HUDEP-2 (cell line): ENCODE measurements around the gene SRSF8.
A peak's percentile ranks its signal among the peaks of the same experiment; 100 is the strongest.
"Not testable (repeated sequence)": the region's sequence is repeated elsewhere in the genome, so short reads cannot be mapped to it uniquely, and the experiment has no call there.

ENCODE experiments used
- DNase-seq, 76 experiments: peaks; one replicate each; lab custom pipeline; 2025; ENCODE audit not compliant: unreplicated experiment in 76 of 76; lab: John Stamatoyannopoulos, UW

SRSF8 gene

DNA sequence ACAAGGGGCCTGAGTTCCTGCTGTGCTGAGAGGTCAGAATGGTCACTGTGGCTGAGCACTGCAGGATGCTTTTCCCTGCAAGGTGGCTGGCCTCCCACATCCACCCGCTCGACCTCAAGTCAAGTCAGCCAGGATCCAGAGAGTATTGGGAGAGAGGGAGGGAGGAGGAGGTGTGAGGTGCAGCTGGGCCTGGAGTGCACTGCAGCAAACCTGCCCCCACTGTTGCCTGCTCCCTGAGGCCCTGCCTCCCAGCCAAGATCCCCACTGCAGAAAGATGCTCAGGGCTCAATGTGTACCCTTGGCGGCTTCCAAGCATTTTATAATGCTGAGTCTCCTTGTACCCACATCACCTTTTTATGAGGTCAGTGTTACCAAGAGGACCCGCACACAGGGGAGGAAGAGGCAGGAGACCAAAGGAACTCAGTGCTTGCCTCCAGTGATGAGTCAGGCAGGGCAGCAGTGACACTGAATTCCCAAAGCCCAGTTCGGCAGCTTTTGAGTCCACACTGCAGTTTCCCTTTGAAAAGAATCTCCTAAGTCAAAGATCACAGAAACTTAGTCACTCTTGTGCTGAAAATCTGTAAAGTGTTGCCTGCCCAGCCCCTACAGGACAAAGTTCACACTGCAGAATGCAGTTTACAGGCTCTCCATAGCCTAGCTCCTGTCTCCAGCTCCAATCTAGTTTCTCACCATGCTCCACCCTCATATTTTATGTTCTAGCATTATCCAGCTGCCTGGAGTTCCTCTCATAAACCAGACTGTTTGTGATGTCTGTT, 26.0 kb downstream of the SRSF8 start:
- DNase-seq = peak in 6 of 76 experiments; percentile 6 to 38 (median 12)

DNA sequence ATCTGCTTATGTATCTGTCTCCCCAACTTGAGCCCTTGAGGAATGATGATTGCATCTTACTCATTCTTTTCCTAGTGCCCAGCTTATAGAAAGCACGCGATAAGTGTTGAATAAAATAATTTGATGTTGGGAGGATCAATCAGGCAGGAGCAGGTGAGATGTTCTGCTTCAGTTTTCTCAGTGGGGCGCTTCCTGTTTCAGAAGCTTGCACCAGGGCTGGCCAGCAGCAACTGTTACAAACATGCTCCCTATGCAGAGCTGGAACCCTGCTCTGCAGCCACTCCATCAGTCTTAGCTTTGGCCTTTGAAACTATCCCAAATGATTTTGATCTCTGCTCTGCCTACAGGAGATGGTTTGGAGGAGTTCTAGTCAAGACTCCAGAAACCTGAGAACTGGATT, 26.8 kb downstream of the SRSF8 start:
- DNase-seq = no peak

DNA sequence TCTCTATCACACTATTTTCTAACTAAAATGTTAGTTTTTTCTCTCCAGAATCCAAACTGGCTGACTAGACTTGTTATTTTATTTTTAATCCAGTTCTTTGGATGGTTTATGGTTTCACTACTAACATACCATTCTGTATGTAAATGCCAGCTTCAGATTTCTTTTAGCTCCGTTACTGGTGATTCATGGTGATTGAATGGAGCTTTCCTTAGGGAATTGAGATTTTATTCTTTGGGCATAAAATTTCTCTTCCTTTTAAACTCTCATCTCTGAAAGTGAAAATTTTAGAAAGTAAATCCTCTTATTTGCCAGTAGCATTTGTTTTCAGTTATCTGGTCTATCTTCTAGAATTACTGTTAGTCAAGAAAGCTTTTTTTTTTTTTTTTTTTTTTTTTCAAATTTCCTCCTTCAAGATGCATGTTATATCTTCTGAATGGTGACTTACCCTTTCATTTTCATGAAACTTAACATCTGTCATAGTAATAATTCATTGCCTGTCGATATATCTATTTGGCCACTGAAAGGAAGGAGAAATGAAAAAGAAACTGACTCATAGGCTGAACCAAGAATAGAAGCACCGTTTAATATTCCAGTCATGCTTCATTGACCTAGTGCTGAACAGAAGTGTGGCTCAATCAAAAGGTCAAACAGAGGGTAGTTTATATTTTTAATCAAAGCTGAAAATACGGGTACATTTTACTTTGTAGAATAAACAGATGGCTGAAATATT, 29.3 kb downstream of the SRSF8 start:
- no peak for DNase-seq

DNA sequence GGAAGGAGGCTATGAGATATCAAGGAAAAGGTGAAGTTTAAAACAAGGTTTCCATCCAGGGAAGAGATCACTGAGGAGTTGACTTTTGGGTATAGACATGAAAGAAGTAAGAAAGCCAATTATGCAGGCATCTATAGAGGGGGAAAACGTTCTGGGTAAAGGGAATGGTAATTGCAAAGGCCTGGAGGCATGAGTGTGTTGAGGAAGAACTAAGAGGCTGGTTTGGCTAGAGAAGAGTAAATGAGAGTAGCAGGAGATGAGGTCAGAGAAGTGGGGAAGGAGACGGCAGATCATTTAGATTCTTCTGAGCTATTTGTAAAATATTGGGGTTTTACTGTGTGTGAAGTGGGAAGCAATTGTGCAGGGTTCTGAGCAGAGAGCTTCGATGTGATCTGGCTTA, 30.5 kb downstream of the SRSF8 start:
- DNase-seq = no peak

GRCh38 chr11:95098826-95099225, 32.1 kb downstream of the SRSF8 start:
- DNase-seq = no peak

GRCh38 chr11:95100191-95100648, 33.5 kb downstream of the SRSF8 start:
- DNase-seq = peak in 41 of 76 experiments; percentile 7 to 77 (median 31)

DNA sequence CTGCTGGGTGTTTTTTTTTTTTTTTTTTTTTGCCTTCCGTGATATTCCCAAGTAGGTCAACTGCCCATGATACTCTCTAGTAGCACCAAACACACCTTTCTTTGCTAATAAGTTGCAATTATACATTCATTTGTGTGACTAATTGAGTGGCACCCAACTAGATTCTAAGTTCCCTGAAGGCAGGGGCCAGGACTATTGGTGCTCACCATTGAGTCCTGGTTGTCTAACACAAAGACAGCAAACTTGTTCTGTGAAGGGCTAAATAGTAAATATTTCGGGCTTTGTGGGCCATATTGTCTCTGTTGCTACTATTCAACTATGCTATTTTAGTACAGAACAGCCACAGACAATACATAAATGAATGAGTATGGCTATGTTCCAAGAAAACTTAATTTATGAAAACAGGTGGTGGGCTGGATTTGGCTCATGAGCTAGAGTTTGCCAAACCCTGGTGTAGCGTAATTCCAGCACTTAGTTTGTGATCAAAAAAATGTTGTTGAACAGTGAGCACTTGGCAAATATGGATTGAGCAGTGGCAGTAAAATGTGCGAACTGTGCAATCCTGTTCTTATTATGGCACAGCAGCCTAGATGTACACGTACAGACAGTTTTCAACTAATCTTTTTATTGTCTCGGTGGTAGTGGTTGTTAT, 34.3 kb downstream of the SRSF8 start:
- DNase-seq = no peak

GRCh38 chr11:95101935-95102334, 35.2 kb downstream of the SRSF8 start:
- DNase-seq = peak in 1 of 76 experiments; percentile 4

- DNase-seq = no peak
These were observed 36.0 kb downstream of the SRSF8 start for GRCh38 chr11:95102733-95103132.

DNA sequence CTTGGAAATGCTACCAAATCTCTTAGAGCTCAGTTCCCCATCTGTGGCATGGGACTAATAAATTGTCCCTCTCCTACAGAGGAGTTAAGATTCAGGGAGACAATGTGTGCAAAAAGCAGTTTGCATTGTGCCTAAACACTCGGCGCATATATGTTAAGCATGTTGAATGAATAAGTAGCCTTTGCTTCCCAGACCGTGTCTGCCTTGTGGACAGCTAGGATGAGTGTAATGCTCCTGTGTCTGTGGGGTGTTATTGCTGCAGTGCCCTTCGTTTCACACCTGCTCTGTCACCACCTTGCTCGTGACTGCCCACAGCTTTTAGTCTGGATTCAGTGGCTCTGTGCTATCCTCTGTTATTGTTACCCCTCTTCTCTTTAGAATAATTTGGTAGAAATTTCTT, 37.0 kb downstream of the SRSF8 start:
- DNase-seq = no peak

DNA sequence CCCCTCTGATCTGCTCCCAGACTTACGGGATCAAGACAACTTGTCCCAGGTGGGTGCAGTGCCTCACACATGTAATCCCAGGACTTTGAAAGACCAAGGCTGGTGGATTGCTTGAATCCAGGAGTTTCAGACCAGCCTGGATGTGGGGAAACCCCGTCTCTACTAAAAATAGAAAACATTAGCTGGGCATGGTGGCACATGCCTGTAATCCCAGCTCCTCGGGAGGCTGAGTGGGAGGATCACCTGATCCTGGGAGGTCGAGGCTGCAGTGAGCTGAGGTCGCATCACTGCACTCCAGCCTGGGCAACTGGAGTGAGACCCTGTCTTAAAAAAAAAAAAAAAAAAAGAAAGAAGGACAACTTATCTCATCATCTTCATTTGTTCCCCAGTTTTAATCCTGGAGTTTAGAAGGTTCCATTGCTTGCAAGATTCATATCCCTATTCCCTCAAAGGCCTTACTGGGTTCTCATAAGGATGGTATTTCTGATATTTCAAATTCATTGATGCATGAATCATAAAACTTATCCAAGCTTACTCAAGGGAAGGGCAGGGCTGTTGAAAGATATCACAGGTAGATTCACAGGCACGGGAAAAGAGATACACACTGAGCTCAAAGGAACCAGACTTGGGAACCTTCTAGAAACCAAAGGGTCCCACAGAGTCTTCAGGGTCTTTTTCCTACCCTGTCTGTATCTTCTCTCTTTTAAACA, 37.6 kb downstream of the SRSF8 start:
- no peak for DNase-seq

GRCh38 chr11:95104856-95105255, 38.1 kb downstream of the SRSF8 start:
- DNase-seq = no peak

GRCh38 chr11:95108159-95108611, 41.5 kb downstream of the SRSF8 start:
- DNase-seq = no peak

- peak in 45 of 76 experiments; percentile 7 to 76 (median 47) for DNase-seq
These were observed 42.2 kb downstream of the SRSF8 start for GRCh38 chr11:95108671-95109551.

- not testable (repeated sequence) for DNase-seq
These were observed 44.8 kb downstream of the SRSF8 start for GRCh38 chr11:95111471-95111870.

- no peak for DNase-seq
These were observed 45.3 kb downstream of the SRSF8 start for GRCh38 chr11:95111923-95112540.

- no peak for DNase-seq
These were observed 48.9 kb downstream of the SRSF8 start for GRCh38 chr11:95115597-95115996.

DNA sequence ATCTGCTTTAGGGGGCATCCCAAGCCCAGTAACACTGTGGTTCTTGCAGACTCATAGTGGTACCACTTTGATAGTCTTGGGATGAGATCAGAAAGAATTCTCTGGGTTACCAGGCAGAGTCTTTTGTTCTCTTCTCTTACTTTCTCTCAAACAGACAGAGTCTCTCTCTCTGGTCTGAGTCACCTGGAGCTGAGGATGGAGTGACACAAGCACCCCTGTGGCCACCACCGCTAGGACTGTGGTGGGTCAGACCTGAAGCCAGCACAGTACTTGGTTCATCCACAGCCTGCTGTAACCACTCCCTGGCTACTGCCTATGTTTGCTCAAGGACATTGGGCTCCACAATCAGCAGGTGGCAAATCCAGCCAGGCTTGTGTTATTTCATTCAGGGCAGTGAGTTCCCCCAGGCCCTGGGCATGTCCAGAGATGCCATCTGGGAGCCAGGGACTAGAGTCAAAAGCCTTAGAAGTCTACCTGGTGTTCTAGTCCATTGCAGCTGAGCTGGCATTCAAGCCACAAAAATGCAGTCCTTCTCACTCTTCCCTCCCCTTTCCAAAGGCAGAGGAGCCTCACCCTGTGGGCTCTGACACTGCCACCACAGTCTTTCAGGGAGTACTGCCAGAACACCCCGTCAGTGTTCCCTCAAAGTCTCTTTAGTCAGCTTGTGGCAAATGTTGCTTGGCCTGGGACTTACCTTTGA, 52.8 kb downstream of the SRSF8 start:
- DNase-seq = no peak
